Aorta (tissue), 5 donors: Measurements from ENCODE around the gene RNF145. TPM values are rescaled to one million over a fixed set of nuclear protein-coding genes. Genes with fewer than 3 reads are reported as not detected.
"Not testable (repeated sequence)": the region's sequence is repeated elsewhere in the genome, so short reads cannot be mapped to it uniquely, and the experiment has no call there.

ENCODE experiments used
- ATAC-seq: fragments of 200-7000 bp; cut with Tn5 transposase; one replicate; pipeline ENCODE4 v1.9.1; 2022; ENCODE audit warnings: moderate library complexity; ENCODE audit not compliant: low FRiP score
- DNase-seq, 2 donors: peaks; one replicate each; pipeline ENCODE4 v3.0.0-alpha.2; 2020
- H3K27ac ChIP-seq, 2 donors: one replicate each; pipeline ENCODE4 v1.5.1; 2013; ENCODE audit warnings: low read length in 2 of 2, mild to moderate bottlenecking in 2 of 2, moderate library complexity in 2 of 2, control low read depth in 1 of 2, inconsistent platforms in 1 of 2, low read depth in 1 of 2
- H3K27me3 ChIP-seq, 2 donors: one replicate each; pipeline ENCODE4 v1.6.1; 2013; ENCODE audit warnings: control low read depth in 1 of 2, low read length in 1 of 2, mild to moderate bottlenecking in 1 of 2, moderate library complexity in 1 of 2; ENCODE audit not compliant: insufficient read depth in 2 of 2, control insufficient read depth in 1 of 2
- H3K36me3 ChIP-seq, 2 donors: one replicate each; pipeline ENCODE4 v1.6.1; 2013; ENCODE audit warnings: control low read depth in 1 of 2, low read length in 1 of 2, mild to moderate bottlenecking in 1 of 2; ENCODE audit not compliant: insufficient read depth in 2 of 2, control insufficient read depth in 1 of 2
- H3K4me1 ChIP-seq, 2 donors: one replicate each; pipeline ENCODE4 v1.6.1; 2013; ENCODE audit warnings: low read length in 2 of 2, control low read depth in 1 of 2, mild to moderate bottlenecking in 1 of 2, moderate library complexity in 1 of 2; ENCODE audit not compliant: insufficient read depth in 2 of 2, control insufficient read depth in 1 of 2
- H3K4me3 ChIP-seq, 2 donors: one replicate each; pipeline ENCODE4 v1.5.1; 2013; ENCODE audit warnings: low read length in 2 of 2, control low read depth in 1 of 2, mild to moderate bottlenecking in 1 of 2
- H3K9me3 ChIP-seq: one replicate; pipeline ENCODE4 v1.6.1; 2013; ENCODE audit warnings: mild to moderate bottlenecking, low read length; ENCODE audit not compliant: control insufficient read depth
- WGBS, 2 donors: extraction: QIAGEN DNeasy Blood & Tissue Kit; methylation state at CpG; one replicate each; pipeline ENCODE4 v1.1.7; 2013; 5-methylcytosine and 5-hydroxymethylcytosine counted together
- intact Hi-C, 2 donors: fragments of 100-400 bp; cut with DNase I; formaldehyde crosslinking; loops; one replicate each; pipeline versions ENCODE4 v1.14.2 to v1.15.0; 2022
- polyA plus RNA-seq, 2 donors: library from polyadenylated mRNA; stranded (reverse); fragments of 200-250 nt; gene quantifications; one replicate each; pipeline ENCODE4 v1.2.3, GENCODE V29; 2013
- total RNA-seq, 2 donors: library from RNA; stranded (reverse); fragmentation: NEBNext Ultra II Directional; extraction: Animal tissue kit (Norgen Biotek cat#: 25700); gene quantifications; one replicate each; pipeline ENCODE4 v1.2.1, GENCODE V29; 2021
- donor health status: healthy with polysubstance abuse.
- donor health status: Bipolar disorder and iron deficiency.
- donor health status: DM: no; HTN: no; CAD: no.
- donor health status: DM: no; HTN: no; CAD: no.
- donor health status: DM: yes; HTN: yes; CAD: no.

RNF145 gene
- total and polyA plus RNA-seq, 4 donors: 17.9 to 67.8 (median 44.5) TPM

- H3K27ac ChIP-seq: no peak overlapping the region
- peaks cover 0 to 2% of the 10 kb centered on the region in 2 donors for H3K36me3 ChIP-seq
- H3K27me3 ChIP-seq: no peaks in the 10 kb centered on the region
- no peak for DNase-seq
- no peak overlapping the region for H3K4me3 ChIP-seq
- H3K4me1 ChIP-seq: no peaks in the 10 kb centered on the region
- intact Hi-C loops: no loop called here
- 71 to 84% methylated on average over 1 of the region's 1 CpG for WGBS, 2 donors
- no peaks in the 10 kb centered on the region for H3K9me3 ChIP-seq
- no peak for ATAC-seq
These were observed 46.2 kb downstream of the RNF145 start for GRCh38 chr5:159163027-159163700.

DNA sequence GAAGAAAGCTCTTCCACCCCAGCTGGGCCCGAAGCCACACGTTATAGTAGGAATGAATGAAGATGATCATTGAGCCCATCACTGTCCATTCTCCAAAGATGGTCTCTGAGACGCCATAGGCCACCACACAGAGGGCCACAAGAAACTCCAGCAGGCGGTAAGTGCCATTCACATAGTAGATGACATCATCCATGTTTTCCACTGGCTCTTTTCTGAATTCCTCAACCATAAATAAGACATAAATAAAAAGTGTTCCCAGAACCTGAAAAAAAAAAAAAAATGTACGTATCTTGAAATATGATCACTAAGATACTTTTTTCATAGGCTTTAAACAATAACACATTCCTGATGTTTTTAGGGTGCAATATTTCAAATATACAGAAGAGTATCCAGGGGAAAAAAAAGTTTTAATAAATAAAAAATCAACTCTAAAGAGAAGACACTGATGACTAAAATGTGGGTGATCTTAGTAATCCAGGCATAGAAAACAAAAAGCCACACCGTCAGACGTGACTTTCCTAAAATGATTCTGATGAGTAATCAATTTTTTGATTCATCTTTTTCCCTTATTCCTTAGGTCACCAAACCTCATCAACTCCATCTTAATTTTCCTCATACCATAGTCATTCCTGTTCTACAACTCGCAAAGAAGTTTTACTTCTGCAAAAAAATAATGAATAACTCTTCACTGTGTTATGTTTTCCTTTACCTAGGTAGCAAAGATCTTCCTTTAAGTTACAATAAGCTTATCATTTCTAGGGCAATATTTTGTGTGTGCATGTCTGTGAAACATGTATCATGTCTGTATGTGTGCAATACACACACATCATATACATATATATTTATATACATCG is 47.8 kb downstream of the RNF145 start:
- intact Hi-C loops: no loop called here
- DNase-seq: no peak
- WGBS, 2 donors: 84 to 86% methylated on average over 9 of the region's 9 CpGs
- Histone ChIP-seq H3K4me3 (no peak overlapping the region), H3K36me3 (peaks cover 0 to 2% of the 10 kb centered on the region in 2 donors), H3K9me3 (no peaks in the 10 kb centered on the region), H3K27me3 (no peaks in the 10 kb centered on the region), H3K27ac (no peak overlapping the region), H3K4me1 (no peaks in the 10 kb centered on the region)
- no peak for ATAC-seq

GRCh38 chr5:159158553-159159091 is 50.7 kb downstream of the RNF145 start:
- H3K36me3 ChIP-seq, H3K4me3 ChIP-seq, H3K4me1 ChIP-seq, DNase-seq, H3K9me3 ChIP-seq, H3K27ac ChIP-seq, H3K27me3 ChIP-seq: not testable (repeated sequence)
- 45 to 52% methylated on average over 4 of the region's 4 CpGs for WGBS, 2 donors
- intact Hi-C loops: loop anchor here (5.0 kb wide), 1 partner anchor 104 kb away; the partner anchor contains the start of gene UBLCP1 (in 2 of the 2)
- ATAC-seq: peak; percentile 26

DNA sequence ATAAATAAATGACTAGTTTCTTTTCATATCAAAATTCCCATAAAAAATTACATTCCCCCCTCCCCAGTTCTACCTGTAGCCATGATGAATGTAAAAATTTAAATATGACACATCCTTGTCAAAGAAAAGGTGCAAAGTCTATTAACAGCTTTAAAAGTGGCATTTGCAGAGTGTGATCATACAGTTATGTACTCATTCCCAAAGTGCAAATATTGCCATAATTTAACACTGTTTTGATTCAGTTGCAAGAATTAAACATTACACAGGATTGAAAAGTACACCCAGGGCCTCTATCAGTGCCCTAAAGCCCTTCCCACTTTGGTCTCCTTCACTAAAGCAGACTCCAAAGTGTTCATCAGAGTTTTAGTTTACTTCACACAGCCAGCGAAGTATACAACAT is 51.8 kb downstream of the RNF145 start:
- no peak overlapping the region for H3K4me3 ChIP-seq
- no peak overlapping the region for H3K27ac ChIP-seq
- no peaks in the 10 kb centered on the region for H3K9me3 ChIP-seq
- ATAC-seq (no peak), DNase-seq (no peak)
- intact Hi-C loops: loop anchor here (5.0 kb wide), 1 partner anchor 105 kb away; the partner anchor contains the start of gene UBLCP1 (in 2 of the 2)
- no peaks in the 10 kb centered on the region for H3K4me1 ChIP-seq
- 85 to 89% methylated on average over 1 of the region's 1 CpG for WGBS, 2 donors
- no peaks in the 10 kb centered on the region for H3K27me3 ChIP-seq
- H3K36me3 ChIP-seq: peaks cover 0 to 2% of the 10 kb centered on the region in 2 donors

DNA sequence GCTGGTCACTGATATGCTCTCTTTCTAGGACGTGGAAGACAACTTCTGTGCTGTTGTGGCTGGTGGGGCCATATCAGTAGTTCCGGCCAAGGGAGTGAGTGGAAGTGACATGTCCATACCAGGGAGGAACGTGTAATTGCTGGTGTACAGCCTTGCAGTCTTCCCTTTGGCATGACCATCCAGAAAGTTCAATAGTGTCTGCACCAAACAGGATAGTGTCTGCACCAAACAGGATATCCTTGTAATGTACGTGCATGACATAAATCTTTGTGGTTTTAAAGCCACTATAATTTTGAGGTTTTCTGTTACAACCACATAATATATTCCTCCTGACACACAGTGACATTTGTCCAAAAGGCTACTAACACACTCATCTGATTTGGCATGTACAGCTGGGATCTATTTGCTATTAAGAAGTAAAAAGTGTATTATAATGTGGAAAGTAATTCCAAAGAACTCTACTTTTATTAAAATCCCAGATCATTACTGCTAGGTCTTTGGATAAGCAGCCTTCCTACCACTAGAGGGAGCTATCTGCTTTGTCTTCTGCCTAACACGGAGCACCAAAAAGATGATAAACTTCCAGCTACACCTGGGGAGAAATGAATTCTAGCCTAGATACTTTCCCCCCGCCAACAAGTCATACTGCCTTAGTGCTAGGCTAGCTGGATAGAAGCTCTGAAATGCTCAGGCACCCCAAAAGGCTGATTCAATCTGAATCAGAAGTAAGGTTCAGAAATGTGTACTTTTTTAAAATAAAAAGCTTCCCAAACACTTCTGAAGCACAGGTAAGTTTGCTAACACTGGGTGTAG is 52.7 kb downstream of the RNF145 start:
- ATAC-seq: peak; percentile 78
- no peaks in the 10 kb centered on the region for H3K9me3 ChIP-seq

GRCh38 chr5:159155960-159156359 is 53.4 kb downstream of the RNF145 start:
- Histone ChIP-seq H3K27ac (no peak overlapping the region), H3K4me1 (no peaks in the 10 kb centered on the region), H3K36me3 (peaks cover 0 to 2% of the 10 kb centered on the region in 2 donors), H3K4me3 (no peak overlapping the region), H3K9me3 (no peaks in the 10 kb centered on the region), H3K27me3 (no peaks in the 10 kb centered on the region)
- no peak for DNase-seq
- intact Hi-C loops: loop anchor here (5.0 kb wide), 1 partner anchor 106 kb away; the partner anchor contains the start of gene UBLCP1 (in 2 of the 2)
- WGBS, 2 donors: 85 to 86% methylated on average over 2 of the region's 2 CpGs
- no peak for ATAC-seq

More for the DNA sequence above, 52.7 kb downstream of the RNF145 start:
- DNase-seq: no peak
- intact Hi-C loops: loop anchor here (5.0 kb wide), 1 partner anchor 106 kb away; the partner anchor contains the start of gene UBLCP1 (in 2 of the 2)
- Histone ChIP-seq H3K4me1 (no peaks in the 10 kb centered on the region), H3K27ac (no peak overlapping the region), H3K36me3 (peaks cover 0 to 2% of the 10 kb centered on the region in 2 donors), H3K27me3 (no peaks in the 10 kb centered on the region), H3K4me3 (no peak overlapping the region)
- WGBS, 2 donors: 42 to 47% methylated on average over 6 of the region's 6 CpGs

- WGBS, 2 donors: 66% methylated on average over 2 of the region's 2 CpGs
- Histone ChIP-seq H3K36me3 (no peaks in the 10 kb centered on the region), H3K9me3 (no peaks in the 10 kb centered on the region), H3K4me3 (no peak overlapping the region), H3K27me3 (no peaks in the 10 kb centered on the region), H3K27ac (no peak overlapping the region), H3K4me1 (no peaks in the 10 kb centered on the region)
- intact Hi-C loops: no loop called here
- DNase-seq (no peak), ATAC-seq (no peak)
These were observed 56.5 kb downstream of the RNF145 start for GRCh38 chr5:159152876-159153275.

DNA sequence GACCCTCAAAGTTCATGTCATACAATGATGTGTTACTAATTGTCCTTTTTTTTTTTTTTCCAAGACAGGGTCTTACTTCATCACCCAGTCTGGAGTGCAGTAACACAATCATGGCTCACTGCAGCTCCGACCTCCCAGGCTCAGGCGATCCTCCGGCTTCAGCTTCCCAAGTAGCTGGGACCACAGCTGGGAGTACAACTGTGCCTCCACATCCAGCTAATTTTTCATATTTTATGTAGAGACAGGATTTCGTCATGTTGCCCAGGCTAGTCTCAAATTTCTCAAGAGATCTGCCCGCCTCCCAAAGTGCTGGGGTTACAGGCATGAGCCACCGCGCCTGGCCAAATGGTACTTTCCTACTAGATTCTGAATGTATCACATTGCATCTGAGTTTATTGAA is 60.3 kb downstream of the RNF145 start:
- Histone ChIP-seq H3K4me3 (no peak overlapping the region), H3K27me3 (no peaks in the 10 kb centered on the region), H3K27ac (no peak overlapping the region), H3K9me3 (no peaks in the 10 kb centered on the region), H3K36me3 (no peaks in the 10 kb centered on the region), H3K4me1 (no peaks in the 10 kb centered on the region)
- ATAC-seq: no peak
- intact Hi-C loops: no loop called here
- WGBS, 2 donors: 89 to 90% methylated on average over 7 of the region's 7 CpGs
- no peak for DNase-seq
